ENCODE results near the gene WDR88. TPM values are rescaled to one million over a fixed set of nuclear protein-coding genes. Genes with fewer than 3 reads are reported as not detected.

The WDR88 gene
- total and polyA plus RNA-seq, 2 of the 8 experiments (the other 6 are each of a cell fraction or from before 2014, with no cell fraction given): not detected

GRCh38 chr19:33176670-33177416, 44.9 kb downstream of the WDR88 start:
- FAIRE-seq: peak; percentile 92
- Histone ChIP-seq H2BK15ac (ENCODE audit: low read length) (no peak overlapping the region), H4K91ac (replicated peaks; ENCODE audit: insufficient read length, low read length) (peak overlapping the region; percentile 85), H3K18ac (ENCODE audit: extremely low read depth, low read length) (no peak overlapping the region; the same call in none of the 2 replicates), H3K36me3 (ENCODE audit: control insufficient read depth in 2 of 4, insufficient read depth in 4 of 4, low read length in 3 of 4) (no peaks in the 10 kb centered on the region), H3K4me1 (replicated peaks in 1 of 4; ENCODE audit: control insufficient read depth in 3 of 4, insufficient read depth in 4 of 4, low read length in 3 of 4) (peaks cover 0 to 3% (median under 1%) of the 10 kb centered on the region in 4 experiments; a peak in 3 of 7 replicates), H3K23me2 (ENCODE audit: low read depth, low read length) (peaks cover 12% of the 10 kb centered on the region), H3K9me3 (ENCODE audit: insufficient read depth in 2 of 2, low read depth in 1 of 2, low read length in 1 of 2) (no peaks in the 10 kb centered on the region), H3K23ac (ENCODE audit: insufficient read length) (no peak overlapping the region), H3K9ac (replicated peaks in 1 of 4; ENCODE audit: extremely low read depth in 1 of 4, low read depth in 3 of 4, low read length in 3 of 4) (peak overlapping the region; percentile 69 to 83 (median 78)), H2AFZ (ENCODE audit: low read length) (peak overlapping the region; percentile 70; the same call in 1 of the 2 replicates), H2BK20ac (ENCODE audit: low read length) (no peak overlapping the region), H3K79me1 (ENCODE audit: low read depth, low read length) (peaks cover 3% of the 10 kb centered on the region; the same call in 1 of the 2 replicates), H3K27ac (ENCODE audit: low read depth, low read length) (peak overlapping the region; percentile 78), H3K4ac (replicated peaks; ENCODE audit: insufficient read length, low read depth, low read length) (peak overlapping the region; percentile 78), H2BK120ac (replicated peaks; ENCODE audit: low read depth, low read length) (peak overlapping the region; percentile 43), H3K27me3 (replicated peaks in 1 of 4; ENCODE audit: control insufficient read depth in 3 of 4, extremely low read depth in 1 of 4, insufficient read depth in 3 of 4, low read length in 3 of 4) (peaks cover 0 to 2% (median 1%) of the 10 kb centered on the region in 4 experiments; a peak in 3 of 7 replicates), H2BK5ac (ENCODE audit: low read depth, low read length) (peak overlapping the region; percentile 88), H3K4me3 (ENCODE audit: extremely low read depth in 1 of 4, insufficient read depth in 2 of 4, low read depth in 3 of 4, low read length in 4 of 4) (peak overlapping the region; percentile 73 to 91 (median 90)), H2BK12ac (ENCODE audit: low read depth, low read length) (no peak overlapping the region), H3K4me2 (ENCODE audit: insufficient read depth in 1 of 2, low read depth in 2 of 2, low read length in 2 of 2) (peak overlapping the region; percentile 68 to 95), H4K20me1 (replicated peaks in 1 of 2; ENCODE audit: control insufficient read depth in 1 of 2, insufficient read depth in 2 of 2, low read length in 2 of 2) (peaks cover 0 to 5% of the 10 kb centered on the region in 2 experiments), H3K14ac (ENCODE audit: insufficient read length) (no peak overlapping the region), H2AK5ac (ENCODE audit: low read depth, low read length) (no peak overlapping the region), H4K5ac (ENCODE audit: insufficient read length, low read depth, low read length) (no peak overlapping the region), H3K56ac (replicated peaks; ENCODE audit: insufficient read length, low read depth, low read length) (peak overlapping the region; percentile 82), H4K8ac (ENCODE audit: extremely low read depth, insufficient read depth, low read length) (peak overlapping the region; percentile 94), H3K79me2 (ENCODE audit: control insufficient read depth in 1 of 2, insufficient read depth in 2 of 2, low read length in 2 of 2) (0 out of 4 replicates have a peak, but pooled peaks cover 0 to 3% of the 10 kb centered on the region in 2 experiments)
- peak; percentile 96 to 100 for DNase-seq (ENCODE audit: low read depth in 1 of 2, low spot score in 2 of 2)
- WGBS, 2 experiments (ENCODE audit: extremely low coverage in 1 of 2, insufficient coverage in 1 of 2, insufficient read length in 1 of 2, insufficient replicate concordance in 2 of 2, low coverage in 1 of 2, low lambda C conversion rate in 2 of 2, missing lambda C conversion rate in 1 of 2): 1% methylated on average over 47 of the region's 65 CpGs; no CpG with 5 or more reads in 1 of the 2 experiments
- ChIA-PET CTCF (ENCODE audit: partially characterized antibody) (interaction anchor here (0.6 to 4.9 kb wide), 19 partner anchors 8 to 243 kb away, joined by 3 to 19 read pairs (median 5); no protein-coding TSS in a partner anchor), POLR2A (ENCODE audit: partially characterized antibody) (interaction anchor here (0.5 to 2.8 kb wide), 17 partner anchors 7 to 1826 kb away, joined by 3 to 15 read pairs (median 3); partner anchors contain the start of genes CEBPA and CEBPG)
- TF ChIP-seq RBBP5 (IDR thresholded peaks at IDR 0.05; ENCODE audit: borderline replicate concordance, low read depth, low read length): peak; percentile 99
- no peak for TF ChIP-seq JUND (IDR thresholded peaks at IDR 0.05; ENCODE audit: low read length)
- TF ChIP-seq USF2 (IDR thresholded peaks at IDR 0.05; ENCODE audit: low read length): no peak
- TF ChIP-seq POLR2A (IDR thresholded peaks at IDR 0.05; ENCODE audit: control extremely low read depth in 1 of 2, low read depth in 2 of 2, low read length in 2 of 2): peak; percentile 46 to 88
- no peak for TF ChIP-seq EZH2 (IDR thresholded peaks at IDR 0.05; ENCODE audit: low read depth, low read length, severe bottlenecking)
- peak; percentile 73; the same call in 1 of the 2 replicates for TF ChIP-seq SP1 (IDR thresholded peaks at IDR 0.05; ENCODE audit: low read depth, low read length)
- no peak for TF ChIP-seq GABPA (IDR thresholded peaks at IDR 0.05; ENCODE audit: borderline replicate concordance, insufficient read depth, low read length)
- peak; percentile 94 for TF ChIP-seq PHF8 (conservative IDR thresholded peaks at IDR 0.05; ENCODE audit: low read depth, low read length)
- no peak for TF ChIP-seq CBX5 (IDR thresholded peaks at IDR 0.05; ENCODE audit: low read depth, low read length)
- no peak for TF ChIP-seq JUN (IDR thresholded peaks at IDR 0.05; ENCODE audit: low read depth, low read length)

Data from H1 (cell line).